Sciatic nerve (tissue), 2 donors: Measurements from ENCODE around the gene ASH1L. TPM values are rescaled to one million over a fixed set of nuclear protein-coding genes. Genes with fewer than 3 reads are reported as not detected.
"Not testable (repeated sequence)": the region's sequence is repeated elsewhere in the genome, so short reads cannot be mapped to it uniquely, and the experiment has no call there.

Experiments
- ATAC-seq: fragments of 200-7000 bp; cut with Tn5 transposase; one replicate; pipeline ENCODE4 v1.9.1; 2020; ENCODE audit warnings: mild to moderate bottlenecking, moderate library complexity
- DNase-seq: peaks from one replicate; pipeline ENCODE4 v3.0.0-alpha.2; 2020; ENCODE audit warnings: low spot score
- intact Hi-C: fragments of 100-400 bp; cut with DNase I; formaldehyde crosslinking; loops from one replicate; pipeline ENCODE4 v1.14.2; 2022
- total RNA-seq: library from RNA; stranded (reverse); fragmentation: NEBNext Ultra II Directional; extraction: Animal tissue kit (Norgen Biotek cat#: 25700); gene quantifications from one replicate; pipeline ENCODE4 v1.2.1, GENCODE V29; 2021
- donor health status: DM: no; HTN: no; CAD: no.
- donor health status: DM: no; HTN: no; CAD: no.

The ASH1L gene
- total RNA-seq, 1 donor from 2014 or later, result 129 TPM

- intact Hi-C loops, result no loop called here
- no peak for DNase-seq
- ATAC-seq, result no peak
Observed at GRCh38 chr1:155569988-155570592, 7.5 kb upstream of the ASH1L start.

- peak; percentile 7 for ATAC-seq
- DNase-seq, intact Hi-C loops: not testable (repeated sequence)
Observed at GRCh38 chr1:155563377-155564022, 897 bp upstream of the ASH1L start.

- ATAC-seq, result peak; percentile 46
Observed at GRCh38 chr1:155561779-155562580, 623 bp downstream of the ASH1L start.

GRCh38 chr1:155555915-155556314 lies 6.7 kb downstream of the ASH1L start:
- ATAC-seq (no peak), DNase-seq (no peak)
- intact Hi-C loops, result no loop called here

More at GRCh38 chr1:155561779-155562580, 623 bp downstream of the ASH1L start:
- peak; percentile 70 for DNase-seq
- intact Hi-C loops, result not testable (repeated sequence)

DNA sequence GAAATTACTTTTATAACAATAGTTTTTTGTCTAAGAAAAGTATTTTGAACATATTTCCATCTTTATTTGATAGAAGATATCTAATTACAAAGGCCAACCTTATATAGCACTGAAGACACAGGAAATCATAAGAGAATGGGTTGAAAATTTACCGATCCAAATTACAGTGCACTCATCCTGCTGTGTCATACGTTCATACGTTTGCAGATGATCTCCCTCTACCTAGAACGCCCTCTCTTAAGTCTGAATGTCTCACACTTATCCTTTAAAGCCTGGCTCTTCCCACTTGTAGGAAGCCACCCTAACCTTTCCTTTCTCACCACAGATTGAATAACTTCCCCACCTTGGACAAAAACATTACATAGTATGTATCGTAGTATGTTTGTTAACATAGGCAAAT lies 9.3 kb downstream of the ASH1L start:
- DNase-seq (no peak), ATAC-seq (no peak)
- intact Hi-C loops, result no loop called here

- ATAC-seq (no peak), DNase-seq (no peak)
- intact Hi-C loops, result no loop called here
Observed at GRCh38 chr1:155548706-155549105, 13.9 kb downstream of the ASH1L start.

GRCh38 chr1:155540000-155540874 lies 22.4 kb downstream of the ASH1L start:
- no peak for DNase-seq
- intact Hi-C loops, result no loop called here
- no peak for ATAC-seq

GRCh38 chr1:155537193-155537592 lies 25.4 kb downstream of the ASH1L start:
- ATAC-seq (no peak), DNase-seq (no peak)
- intact Hi-C loops, result no loop called here

DNA sequence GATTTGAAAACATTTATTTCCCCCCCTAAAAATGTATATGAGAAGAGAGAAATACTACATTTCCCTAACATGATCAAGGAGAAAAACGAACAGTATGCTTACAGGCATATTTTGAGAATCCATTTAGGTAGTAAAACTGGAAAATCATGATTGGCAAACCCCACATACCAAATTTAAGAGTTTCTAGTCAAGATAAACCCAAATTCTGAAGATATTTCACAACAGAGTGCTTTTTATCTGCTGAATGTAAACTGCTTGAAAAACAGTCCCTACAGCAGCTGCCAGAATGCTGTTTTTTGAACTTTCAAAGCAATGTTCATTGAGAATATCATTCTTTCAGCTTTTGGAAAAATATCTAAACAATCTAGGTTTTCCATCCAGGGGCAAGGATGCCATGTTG lies 31.0 kb downstream of the ASH1L start:
- ATAC-seq (no peak), DNase-seq (no peak)
- intact Hi-C loops, result no loop called here

DNA sequence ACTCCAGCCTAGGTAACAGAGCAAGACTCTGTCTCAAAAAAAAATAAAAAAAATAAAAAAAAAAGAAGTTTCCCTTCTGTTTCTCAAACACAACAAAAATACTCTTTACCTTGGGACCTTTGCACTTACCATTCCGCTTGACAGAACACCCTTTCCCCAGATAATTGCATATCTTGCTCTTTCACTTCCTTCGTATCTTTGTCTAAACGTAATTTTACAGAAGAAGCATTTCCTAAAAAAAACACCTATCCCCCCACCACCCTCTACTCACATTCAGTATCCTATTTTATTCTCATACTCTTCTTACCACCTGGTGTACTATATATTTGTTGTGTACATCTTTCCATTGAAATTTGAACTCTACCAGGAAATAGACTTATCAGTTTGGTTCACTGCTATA lies 32.7 kb downstream of the ASH1L start:
- ATAC-seq, result no peak
- intact Hi-C loops, result no loop called here
- DNase-seq, result no peak

GRCh38 chr1:155529109-155529508 lies 33.5 kb downstream of the ASH1L start:
- no peak for DNase-seq
- intact Hi-C loops, result no loop called here
- no peak for ATAC-seq

DNA sequence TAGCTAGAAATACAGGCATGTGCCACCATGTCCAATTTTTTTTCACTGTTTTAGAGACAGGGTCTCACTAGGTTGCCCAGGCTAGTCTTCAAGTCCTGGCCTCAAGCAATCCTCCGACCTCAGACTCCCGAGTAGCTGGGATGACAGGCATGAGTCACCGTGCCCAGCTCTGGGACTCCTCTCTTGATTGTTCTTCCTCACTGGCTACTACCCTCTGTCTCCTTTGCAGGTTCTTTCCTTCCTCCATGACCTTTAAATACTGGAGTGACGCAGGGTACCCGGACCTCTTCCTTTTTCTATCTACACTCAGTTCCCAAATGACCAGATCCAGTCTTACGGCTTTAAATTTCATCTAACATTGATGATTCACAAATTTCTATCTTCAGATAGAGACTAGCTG lies 34.9 kb downstream of the ASH1L start:
- DNase-seq (no peak), ATAC-seq (no peak)
- intact Hi-C loops, result no loop called here

GRCh38 chr1:155526356-155526755 lies 36.2 kb downstream of the ASH1L start:
- DNase-seq, result no peak
- intact Hi-C loops, result no loop called here
- ATAC-seq, result no peak

GRCh38 chr1:155522069-155522468 lies 40.5 kb downstream of the ASH1L start:
- no peak for ATAC-seq
- no peak for DNase-seq
- intact Hi-C loops, result no loop called here

GRCh38 chr1:155518484-155518883 lies 44.1 kb downstream of the ASH1L start:
- intact Hi-C loops, result no loop called here
- DNase-seq, result no peak
- ATAC-seq, result no peak

DNA sequence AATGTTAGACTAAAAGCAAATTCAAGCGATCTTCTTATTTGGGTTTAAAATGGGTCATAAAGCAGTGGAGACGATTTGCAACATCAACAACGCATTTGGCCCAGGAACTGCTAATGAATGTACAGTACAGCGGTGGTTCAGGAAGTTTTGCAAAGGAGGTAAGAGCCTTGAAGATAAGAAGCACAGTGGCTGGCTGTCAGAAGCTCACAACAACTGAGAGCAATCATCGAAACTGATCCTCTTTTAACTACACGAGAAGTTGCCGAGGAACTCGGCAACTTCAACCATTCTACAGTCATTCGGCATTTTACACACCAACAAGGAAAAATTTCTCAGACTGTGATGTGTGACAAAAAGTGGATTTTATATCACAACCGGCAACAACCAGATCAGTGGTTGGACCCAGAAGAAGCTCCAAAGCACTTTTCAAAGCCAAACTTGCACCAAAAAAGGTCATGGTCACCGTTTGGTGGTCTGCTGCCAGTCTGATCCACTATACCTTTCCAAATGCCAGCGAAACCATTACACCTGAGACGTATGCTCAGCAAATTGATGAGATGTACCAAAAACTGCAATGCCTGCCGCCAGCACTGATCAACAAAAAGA lies 47.9 kb downstream of the ASH1L start:
- ATAC-seq (no peak), DNase-seq (no peak)
- intact Hi-C loops, result no loop called here

DNA sequence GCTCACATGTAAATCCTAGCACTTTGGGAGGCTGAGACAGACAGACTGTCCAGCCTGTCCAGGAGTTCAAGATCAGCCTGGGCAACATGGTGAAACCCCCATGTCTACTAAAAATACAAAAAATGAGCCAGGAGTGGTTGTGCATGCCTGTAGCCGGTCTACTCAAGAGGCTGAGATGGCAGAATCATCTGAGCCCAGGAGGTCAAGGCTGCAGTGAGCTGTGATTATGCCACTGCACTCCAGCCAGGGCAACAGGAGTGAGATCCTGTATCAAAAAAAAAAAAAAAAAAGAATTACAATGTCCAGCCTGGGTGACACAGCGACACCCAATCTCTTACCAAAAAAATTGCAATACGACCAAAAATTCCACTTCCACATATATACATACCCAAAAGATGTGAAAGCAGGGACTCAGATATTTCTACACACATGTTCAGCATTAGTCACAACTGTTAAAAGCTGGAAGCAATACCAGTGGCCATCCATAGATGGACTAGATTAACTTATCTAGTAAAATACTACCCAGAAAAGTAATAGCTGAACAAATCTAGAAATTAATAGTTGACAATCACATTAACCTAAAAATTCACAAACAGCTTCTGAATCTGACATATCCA lies 49.2 kb downstream of the ASH1L start:
- ATAC-seq, result no peak
- intact Hi-C loops, result no loop called here
- no peak for DNase-seq

- intact Hi-C loops, DNase-seq: not testable (repeated sequence)
Observed at GRCh38 chr1:155511385-155511784, 51.2 kb downstream of the ASH1L start.

More at GRCh38 chr1:155511385-155511784, 51.2 kb downstream of the ASH1L start:
- ATAC-seq, result not testable (repeated sequence)
